Stimulated activated CD8-positive, alpha-beta memory T cell treated with anti-CD3 and anti-CD28 coated beads, Interleukin-4, amount 100 ng/mL, for 1 hour (primary cell): Measurements from ENCODE around the gene KCNA2.

Experiments used
- DNase-seq, 2 donors: peaks; one replicate each; pipeline ENCODE4 v3.0.0-alpha.2; 2020; ENCODE audit warnings: low read depth in 2 of 2, low spot score in 1 of 2

KCNA2 gene

DNA sequence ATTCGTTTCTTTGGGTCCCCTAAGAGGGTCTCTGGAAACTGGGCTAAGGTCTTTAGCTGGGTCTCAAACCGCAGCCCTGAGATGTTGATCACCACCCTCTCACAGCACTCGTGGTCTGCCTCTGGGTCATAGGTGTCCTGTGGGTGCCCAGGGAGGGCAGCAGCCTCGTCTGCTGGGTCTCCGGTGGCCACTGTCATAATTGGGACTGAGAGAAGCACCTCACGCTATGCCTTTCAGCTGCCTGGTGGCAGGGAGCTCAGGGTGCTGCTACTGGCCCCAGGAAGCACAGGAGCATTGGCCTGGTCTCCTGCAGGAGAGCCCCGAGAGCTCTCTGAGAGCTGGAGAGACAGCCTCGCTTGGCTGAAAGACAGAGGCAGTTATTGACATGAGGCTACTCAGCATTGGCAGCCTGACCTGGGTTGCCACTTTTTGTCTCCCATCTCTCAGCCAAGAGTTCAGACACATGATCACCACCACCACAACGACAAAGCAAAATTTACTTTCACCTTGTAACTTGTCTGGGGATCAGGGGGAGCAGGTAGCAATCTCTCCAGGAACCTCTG, 1.5 kb downstream of the KCNA2 start:
- no peak for DNase-seq

DNA sequence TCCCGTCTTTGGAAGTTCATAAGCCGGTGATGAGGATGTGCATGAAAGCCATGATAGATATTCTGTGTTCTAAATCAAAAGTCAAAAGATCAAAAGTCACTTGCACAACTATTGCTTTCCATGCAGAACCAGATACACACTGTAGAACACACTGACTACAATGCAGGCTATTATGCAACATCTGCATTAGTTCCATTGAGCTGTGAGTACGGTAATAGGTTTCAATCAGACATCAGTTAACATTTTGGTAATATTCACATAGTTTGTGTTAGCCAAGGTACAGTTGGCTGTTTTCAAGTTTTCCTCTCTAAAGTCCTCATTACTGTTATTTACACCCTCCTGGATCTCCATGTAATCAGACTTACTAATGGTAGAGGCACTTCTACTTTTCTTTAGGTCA, 3.1 kb downstream of the KCNA2 start:
- no peak for DNase-seq

DNA sequence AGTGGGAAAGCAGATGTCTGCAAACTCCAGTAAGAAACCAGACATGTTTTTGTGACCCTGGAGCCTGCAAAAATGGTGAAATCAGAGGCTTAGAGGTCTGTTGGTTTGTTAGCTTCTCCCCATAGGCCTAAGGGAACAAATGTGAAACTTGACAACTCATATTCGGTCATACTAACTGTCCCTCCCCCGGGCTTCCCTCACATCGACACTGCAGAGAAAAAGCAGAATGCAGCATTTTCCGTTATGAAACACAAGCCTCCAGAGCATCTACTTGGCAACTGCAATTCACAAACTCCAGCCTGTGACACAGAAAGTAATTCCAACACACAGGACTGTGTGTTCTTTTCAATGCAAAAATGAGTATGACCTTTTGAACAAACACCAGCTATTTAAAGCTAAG, 3.7 kb downstream of the KCNA2 start:
- no peak for DNase-seq

DNA sequence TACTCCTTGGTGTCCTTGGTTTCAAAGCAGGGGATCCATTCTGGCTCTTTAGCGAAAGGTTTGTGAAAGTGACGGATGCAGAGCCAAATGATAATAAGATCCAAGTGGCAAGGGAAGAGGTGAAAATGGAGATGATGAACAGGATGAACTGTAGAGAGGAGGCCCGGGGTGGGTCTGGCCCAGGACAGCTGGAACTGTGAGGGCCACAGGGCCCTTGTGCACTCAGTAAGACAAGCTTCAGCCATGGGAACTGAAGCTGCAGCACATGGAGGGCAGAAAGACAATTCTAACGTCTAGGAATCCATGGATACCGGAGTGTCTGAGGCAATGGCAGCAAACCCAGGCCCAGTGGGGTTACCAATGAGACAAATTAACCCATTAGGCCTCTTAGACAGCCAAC, 4.8 kb downstream of the KCNA2 start:
- no peak for DNase-seq

DNA sequence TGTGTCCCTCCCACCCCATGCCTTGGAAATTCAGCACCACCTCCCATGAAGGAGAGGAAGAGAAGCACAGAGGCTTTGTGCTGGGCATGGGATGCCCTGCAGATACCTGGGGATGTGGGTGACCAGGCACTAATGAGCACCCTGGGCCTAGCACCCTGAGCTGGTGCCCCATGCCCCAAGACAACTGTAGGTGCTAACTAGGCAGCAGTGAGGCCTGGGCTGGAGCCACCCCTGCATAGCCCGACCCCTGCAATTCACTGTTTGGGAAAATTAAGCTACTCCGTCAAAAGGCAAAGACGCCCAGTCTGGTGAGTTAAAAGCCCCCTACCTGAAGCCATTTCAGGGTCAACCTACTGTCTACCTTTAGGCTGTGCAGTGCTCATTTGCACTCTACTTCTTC, 5.4 kb downstream of the KCNA2 start:
- no peak for DNase-seq

DNA sequence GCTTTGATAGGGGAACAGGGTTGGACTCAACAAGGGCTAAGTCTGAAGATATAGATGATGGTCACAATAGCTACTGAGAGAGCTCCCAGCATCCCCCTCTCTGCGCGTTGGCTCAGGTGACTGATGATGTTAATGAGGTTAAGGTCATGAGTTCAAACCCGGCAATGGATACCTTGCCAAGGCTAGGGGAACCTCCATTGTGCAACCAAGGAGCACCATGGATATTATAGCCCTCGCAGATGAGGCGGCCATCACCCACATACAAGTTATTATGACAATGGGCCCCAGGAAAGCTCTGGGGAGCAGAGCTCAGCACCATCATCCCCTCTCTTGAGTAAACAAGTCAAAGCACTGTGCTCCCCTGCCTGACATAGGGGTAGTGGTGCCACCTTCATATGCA, 8.2 kb downstream of the KCNA2 start:
- no peak for DNase-seq

DNA sequence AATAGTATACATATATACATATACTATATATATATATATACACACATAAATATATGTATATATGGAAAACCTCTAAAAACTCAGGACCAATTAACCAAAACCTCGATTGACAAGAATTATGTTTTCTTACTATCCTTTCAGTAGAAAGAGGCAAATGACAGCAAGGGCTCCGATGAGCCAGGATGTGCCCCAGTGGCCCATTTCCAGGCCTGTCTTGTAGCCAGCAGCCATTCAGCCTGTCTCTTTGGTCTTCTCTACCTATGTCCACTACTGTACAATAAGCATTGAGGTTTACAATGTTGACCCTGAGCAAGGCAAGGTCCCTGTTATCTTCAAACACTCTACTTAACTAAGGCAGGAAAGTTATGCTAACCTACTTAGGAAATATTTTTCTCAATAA, 9.8 kb downstream of the KCNA2 start:
- DNase-seq: no peak

DNA sequence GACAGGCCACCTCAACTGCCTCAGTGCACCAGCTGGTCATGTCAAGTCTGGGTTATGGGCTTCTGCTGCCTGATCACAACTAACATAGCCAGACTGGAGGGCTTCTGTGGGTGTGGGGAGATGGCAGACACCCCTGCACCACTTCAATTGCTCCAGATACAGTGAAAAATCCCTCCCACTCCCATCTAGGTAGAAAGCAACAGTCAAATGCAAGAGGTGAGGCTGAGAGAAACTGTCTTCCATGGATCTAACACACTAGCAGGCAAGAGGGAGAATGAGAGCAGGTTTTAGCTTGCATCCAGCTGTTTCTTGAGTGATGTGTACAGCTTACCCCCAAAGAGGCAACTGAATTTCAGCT, 10.8 kb downstream of the KCNA2 start:
- DNase-seq: no peak

DNA sequence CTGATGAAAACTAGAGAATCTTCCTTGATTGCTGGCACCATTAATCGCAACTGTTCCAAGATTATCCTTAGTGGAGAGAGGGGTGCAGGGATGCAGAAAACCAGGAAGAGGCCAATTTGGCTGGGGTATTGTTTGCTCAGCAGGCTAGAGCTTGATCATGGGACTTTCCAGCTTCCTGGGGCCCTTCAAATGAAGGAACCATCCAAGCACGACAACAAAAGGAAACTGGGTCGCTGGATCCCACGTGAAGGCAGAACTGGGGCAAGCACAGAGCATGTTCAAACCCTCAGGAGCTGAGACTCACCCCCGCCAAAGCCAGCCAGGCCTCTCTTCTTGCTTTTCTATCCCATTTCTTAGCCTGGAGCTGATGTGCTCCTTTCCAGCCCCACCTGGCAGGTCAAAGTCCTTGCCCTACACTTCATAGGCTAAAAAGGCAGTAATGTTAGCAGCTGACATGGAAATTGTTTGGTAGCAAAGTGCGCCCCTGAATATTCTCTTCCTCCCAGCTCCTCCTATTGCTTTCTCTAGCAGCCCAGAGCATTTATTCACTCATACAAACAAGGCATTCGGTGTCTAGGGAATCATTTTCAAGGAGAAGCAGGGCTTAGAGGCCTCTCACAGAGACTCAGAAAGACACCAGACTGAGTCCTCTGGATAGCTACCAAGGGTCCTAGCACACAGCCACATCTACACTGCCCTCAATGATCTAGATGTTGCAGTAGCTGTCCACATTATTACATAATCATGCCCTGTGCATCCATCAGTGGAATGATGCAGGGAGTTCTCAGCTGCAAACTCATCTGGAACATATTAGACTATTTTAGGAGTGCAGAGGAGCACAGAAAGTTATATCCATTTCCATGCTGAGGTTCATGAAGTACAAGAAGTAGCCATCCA, 11.5 kb downstream of the KCNA2 start:
- no peak for DNase-seq

DNA sequence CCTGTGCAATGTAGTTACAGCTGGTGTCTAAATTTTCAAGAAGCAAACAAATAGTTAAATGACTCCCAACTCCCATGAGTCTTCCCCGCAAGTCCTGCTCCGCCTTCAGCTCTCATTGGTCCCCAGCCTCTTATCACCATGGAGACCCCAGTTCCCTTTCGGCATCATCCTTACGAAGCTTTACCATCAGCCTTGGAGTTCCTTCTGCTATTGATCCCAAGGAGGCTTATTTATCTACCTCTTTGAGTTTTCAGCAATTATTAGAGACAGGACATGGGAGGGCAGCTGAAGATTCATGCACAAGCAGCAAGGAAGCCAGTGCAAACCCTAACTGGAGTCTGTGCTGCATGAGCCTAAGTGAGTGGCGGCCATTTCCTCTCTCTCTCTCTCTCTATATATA, 12.3 kb downstream of the KCNA2 start:
- no peak for DNase-seq

DNA sequence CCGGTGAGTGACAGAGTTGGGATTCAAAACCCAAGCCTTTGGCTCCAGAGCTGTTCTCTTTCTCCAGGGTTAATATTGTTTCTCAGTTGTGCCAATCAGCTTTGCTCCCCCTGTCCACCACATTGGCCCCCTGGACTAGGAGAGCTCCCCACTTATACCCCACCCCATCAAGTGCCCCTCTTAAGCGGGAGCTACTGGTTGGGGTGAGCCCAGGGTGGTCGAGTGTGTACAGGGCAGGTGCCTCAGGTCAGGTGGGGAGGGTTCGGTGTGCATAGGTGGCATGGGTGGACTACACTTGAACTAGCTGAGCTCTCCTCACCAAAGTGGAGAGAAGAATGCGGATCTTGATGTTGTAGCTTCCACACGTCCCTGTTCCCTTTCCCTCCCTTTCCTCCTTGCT, 14.2 kb downstream of the KCNA2 start:
- no peak for DNase-seq

DNA sequence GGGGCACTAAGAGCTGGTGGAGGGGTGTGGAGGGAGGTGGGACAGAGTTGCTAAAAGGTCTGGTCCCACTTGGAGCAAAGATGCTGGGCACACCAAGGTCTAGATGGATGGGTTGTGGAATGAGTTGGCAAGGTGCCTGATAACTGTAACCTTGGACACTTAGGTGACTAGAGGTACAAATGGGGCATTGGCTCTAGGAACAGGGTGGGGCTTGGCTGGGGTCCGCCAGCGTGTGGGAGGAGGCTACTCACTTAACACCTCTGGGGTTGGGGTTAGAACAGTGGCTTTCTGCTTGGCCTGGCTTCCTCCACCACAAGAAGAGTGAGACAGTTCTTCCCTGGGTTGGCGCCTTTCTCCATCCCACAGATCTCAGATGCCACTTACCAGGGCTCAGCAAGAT, 17.2 kb downstream of the KCNA2 start:
- DNase-seq: no peak

DNA sequence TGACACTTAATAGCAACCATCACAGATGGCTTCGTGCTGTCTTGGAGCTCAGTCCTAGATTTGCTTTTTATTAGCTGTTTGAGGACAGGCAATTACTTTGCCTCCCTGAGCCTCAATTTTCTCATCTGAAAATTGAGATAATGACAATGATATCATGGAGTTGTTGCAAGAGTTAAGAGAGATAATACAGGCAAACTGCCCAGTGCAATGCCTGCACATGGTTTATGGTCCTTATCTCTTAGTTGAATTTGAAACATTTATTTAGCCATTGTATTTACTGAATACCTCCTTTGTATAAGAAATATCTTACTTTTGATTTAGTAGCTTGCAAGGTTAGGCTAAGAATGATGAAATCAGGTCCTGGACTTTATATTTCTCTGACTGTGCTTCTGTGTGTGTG, 17.7 kb downstream of the KCNA2 start:
- no peak for DNase-seq

DNA sequence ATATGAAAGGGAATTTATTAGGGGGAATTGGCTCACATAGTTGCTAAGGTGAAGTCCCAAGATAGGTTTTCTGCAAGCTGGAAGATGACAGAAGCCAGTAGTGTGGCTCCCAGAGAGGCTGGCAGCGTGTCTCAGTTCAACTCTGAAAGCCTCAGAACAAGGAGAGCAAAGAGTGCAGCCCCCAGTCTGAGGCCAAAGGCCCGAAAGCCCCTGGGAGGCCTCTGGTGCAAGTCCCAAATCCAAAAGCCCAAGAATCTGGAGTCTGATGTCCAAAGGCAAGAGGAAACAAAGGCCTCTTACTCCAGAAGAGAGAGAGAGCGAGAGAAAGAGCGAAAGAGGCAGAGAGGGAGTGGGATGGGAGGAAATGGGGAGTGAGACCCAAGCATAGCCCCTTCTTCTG, 18.3 kb downstream of the KCNA2 start:
- DNase-seq: no peak

DNA sequence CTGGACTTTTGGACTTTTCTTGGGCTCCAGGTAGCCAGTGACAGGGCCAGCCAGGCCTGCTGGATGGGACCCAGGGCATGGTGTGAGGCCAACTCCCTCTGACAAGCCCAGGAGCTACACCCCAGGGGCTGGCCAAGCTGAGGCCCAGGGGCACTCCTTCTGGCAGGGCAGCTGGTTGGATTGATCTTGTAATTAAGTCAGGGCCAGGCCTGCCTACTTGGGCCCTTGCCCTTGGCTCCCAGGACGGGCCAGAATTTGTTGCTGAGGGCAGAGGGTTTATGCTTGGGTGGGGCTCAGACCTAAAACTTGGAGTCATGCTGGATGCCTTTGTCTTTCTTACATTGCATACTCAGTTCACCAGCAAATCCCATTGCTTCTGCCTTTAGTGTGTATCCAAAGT, 20.7 kb downstream of the KCNA2 start:
- DNase-seq: no peak

DNA sequence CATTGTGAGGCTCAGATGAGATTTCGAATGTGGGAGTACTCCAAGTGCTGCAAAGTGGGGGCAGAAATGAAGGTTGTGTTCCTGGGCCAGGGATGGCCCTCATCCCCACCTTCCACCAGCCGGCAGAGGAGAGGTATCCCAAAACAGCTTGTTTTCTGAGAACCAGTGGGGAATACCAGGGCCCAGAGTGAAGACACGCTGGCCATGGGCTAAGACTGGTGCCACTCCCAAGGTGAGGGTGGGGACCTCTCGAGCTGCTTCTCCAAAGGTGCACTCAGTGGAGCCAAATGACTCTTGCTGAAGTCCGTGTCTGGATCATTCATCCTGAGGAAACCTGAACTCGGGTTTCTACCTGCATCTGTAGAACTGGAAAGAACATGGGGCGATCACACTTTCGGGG, 22.1 kb downstream of the KCNA2 start:
- DNase-seq: no peak

DNA sequence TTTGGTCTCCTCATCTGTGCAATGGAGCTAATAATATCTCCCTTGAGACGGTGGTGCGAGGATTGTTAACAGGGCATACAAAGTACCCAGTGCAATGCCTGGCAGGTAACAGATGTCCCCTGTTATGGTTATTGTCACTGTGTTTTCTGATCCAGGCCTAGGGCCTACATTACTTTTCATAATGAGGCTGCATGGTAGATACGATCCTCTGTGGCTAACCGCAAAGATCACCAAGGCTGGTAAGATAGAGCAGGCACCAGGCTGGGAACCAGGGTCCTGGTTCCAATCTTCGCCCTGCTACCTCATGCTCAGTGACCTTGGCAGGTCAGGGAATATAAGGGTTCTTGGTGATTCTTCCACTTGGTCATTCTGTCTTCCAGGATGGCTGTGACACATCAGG, 22.7 kb downstream of the KCNA2 start:
- DNase-seq: no peak

DNA sequence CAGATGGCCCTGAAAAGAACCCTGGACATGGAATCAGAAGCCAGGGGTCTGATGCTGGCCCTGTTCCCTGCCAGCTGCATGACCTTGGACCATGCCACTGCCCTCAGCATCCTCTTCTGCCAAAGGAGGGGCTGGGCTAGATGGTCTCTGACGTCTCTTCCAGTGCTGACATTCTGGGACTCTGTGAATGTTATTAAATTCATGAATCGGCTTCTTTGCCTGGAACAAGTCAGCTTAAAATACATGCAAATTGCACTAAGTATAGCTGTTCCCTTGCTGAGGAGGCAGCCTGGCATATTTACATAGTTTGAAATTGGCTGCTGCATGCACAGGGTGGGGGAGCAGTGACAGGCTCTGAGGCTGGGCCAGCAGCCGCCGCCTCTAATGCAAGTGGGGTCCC, 23.8 kb downstream of the KCNA2 start:
- DNase-seq: no peak

DNA sequence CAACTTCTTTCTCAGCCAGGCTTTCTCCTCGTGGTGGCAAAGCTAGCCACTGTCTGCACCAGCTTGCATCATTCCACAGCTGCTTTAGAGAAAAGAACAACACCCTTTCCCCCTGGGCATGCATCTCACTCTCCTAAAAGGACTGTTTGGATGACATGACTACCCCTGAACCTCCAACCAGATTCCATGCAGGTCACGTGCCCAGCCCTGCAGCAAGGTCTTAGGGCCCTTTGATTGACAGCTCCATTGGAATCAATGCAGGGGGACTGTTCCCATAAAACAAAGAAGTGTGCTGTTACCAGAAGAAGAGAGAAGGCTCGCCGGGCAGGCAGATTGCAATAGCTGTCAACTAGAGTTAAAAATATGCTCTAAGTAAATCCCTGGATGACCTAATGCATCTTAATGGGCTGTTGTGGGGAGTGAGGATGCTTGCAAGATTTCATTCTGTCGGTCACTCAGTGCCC, 24.4 kb downstream of the KCNA2 start:
- no peak for DNase-seq

DNA sequence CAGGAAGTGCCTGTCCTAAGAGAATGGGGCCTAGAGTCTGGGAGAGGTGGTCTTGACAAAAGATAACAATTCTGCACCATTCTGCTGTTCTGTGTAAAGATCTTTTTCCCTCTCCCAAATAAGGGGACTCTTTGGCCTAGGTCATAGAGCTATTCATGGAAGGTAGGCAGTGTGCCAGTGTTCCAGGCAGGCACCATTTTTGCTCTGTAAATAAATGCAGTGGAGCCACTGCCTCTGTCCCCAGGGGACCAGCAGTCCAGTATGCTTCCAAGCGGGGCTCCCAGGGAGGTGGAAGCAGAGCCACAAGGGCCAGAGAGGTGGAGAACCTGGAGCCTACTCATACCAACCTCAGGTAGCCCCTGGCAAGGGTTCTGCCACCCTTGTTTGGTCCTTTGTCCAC, 25.9 kb downstream of the KCNA2 start:
- no peak for DNase-seq

DNA sequence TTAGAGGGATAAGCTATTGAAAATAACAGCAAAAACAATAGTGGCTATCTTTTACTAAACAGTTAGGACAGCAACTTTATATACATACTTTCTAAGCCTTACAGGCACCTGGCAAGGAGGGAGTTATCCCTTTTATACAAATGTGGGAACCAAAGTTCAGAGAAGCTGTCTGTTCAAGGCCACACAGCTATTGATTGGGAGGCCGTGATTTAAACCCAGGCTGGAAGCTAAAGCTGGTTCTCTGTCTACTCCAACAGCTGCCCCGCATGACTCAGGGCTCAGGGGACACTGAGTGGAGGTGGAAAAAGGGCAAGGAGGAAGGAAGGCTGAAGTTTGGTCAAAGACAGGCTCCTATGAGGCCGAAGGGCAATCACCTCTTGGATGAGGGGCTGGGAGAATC, 26.7 kb downstream of the KCNA2 start:
- DNase-seq: no peak

DNA sequence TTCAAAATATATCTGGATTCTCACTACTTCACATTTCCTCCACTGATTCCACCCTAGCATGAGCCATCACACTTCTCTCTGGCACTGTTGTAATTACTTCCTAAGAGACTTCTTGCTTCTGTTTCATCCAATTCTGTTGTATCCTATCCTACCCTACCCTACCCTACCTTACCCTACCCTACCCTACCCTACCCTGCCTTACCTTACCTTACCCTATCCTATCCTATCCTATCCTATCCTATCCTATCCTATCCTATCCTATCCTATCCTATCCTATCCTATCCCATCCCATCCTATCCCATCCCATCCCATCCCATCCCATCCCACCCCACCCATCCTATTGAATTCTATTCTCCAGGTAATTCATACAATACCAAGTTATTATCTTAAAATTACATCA, 29.7 kb downstream of the KCNA2 start:
- no peak for DNase-seq

DNA sequence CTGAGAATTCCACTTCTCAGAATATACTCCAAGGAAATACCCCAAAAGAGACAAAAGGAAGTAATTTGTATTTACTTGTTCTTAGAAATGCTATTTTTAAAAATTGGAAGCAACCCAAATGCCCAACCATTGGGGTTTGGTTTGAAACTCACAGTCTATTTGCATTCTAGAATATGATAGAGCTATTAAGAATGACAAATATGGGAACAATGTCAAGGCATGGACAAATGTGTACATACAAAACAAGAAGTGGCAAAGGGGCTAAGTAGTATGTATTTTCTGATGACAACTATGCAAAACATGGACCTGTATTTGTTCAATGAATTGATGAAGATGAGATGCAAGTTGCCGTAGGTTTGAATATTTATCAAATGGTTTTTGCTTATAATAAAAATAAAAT, 32.8 kb downstream of the KCNA2 start:
- DNase-seq: no peak
